OCI-M1 (cell line): ENCODE data around the gene PRAMEF14.
A peak's percentile ranks its signal among the peaks of the same experiment; 100 is the strongest.
"Not testable (repeated sequence)": the region's sequence is repeated elsewhere in the genome, so short reads cannot be mapped to it uniquely, and the experiment has no call there.

ENCODE experiments used
- DNase-seq: peaks from one replicate; lab custom pipeline; 2025; lab: John Stamatoyannopoulos, UW

Gene PRAMEF14, protein sequence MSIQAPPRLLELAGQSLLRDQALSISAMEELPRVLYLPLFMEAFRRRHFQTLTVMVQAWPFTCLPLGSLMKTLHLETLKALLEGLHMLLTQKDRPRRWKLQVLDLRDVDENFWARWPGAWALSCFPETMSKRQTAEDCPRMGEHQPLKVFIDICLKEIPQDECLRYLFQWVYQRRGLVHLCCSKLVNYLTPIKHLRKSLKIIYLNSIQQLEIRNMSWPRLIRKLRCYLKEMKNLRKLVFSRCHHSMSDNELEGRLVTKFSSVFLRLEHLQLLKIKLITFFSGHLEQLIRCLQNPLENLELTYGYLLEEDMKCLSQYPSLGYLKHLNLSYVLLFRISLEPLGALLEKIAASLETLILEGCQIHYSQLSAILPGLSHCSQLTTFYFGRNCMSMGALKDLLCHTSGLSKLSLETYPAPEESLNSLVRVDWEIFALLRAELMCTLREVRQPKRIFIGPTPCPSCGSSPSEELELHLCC

DNA sequence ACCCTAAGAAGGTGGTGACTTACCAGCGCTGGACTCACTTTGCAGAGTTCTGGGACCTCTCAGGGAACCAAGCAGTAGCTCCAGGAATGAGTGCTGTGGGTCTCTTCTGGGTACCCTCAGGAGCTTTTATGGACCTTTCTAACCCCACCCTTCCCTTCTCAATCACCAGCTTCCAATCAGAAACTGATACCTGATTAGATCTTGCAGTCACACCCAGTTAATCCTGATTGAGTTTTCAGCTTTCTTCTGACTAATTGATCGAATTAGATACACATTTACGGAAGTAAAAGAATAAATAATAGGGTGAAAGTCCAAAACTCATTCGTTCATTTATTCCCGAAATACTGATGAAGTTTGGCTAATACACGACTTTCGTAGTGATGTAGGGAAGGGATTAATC, at the start of gene PRAMEF14:
PRAMEF14 (minus strand) TSS at position 101 of the 400 bp plus-strand sequence. CDS start 1,820 bp downstream, outside the sequence.
- not testable (repeated sequence) for DNase-seq

DNA sequence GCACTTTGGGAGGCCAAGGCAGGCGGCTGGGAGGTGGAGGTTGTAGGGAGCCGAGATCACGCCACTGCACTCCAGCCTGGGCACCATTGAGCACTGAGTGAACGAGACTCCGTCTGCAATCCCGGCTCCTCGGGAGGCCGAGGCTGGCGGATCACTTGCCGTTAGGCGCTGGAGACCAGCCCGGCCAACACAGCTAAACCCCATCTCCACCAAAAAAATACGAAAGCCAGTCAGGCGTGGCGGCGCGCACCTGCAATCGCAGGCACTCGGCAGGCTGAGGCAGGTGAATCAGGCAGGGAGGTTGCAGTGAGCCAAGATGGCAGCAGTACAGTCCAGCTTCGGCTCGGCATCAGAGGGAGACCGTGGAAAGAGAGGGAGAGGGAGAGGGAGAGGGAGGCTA, 48.4 kb upstream of the PRAMEF14 start:
- DNase-seq = not testable (repeated sequence)

DNA sequence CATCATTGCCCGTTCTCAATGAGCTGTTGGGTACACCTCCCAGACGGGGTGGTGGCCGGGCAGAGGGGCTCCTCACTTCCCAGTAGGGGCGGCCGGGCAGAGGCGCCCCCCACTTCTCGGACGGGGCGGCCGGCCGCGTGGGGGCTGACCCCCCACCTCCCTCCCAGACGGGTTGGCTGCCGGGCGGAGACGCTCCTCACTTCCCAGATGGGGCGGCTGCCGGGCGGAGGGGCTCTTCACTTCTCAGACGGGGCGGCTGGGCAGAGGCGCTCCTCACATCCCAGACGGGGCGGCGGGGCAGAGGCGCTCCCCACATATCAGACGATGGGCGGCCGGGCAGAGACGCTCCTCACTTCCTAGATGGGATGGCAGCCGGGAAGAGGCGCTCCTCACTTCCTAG, 47.8 kb upstream of the PRAMEF14 start:
- DNase-seq = not testable (repeated sequence)

DNA sequence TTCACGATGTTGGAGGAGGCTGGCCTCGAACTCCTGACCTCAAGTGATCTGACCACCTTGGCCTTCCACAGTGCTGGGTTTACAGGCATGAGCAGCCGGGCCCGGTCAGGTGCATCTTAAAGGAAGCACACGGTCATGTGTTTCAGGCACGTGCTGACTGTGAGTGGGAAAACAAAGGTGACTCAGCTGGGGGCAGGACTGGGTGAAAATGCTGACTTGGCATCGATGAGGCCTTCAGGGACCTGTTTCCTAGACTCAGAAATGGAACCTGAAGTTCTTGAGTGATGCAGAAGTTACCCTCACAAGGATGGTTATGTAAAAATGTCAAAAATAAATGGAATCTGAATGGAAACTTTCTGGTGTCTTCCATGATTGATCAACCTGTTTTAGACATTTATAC, 46.1 kb upstream of the PRAMEF14 start:
- DNase-seq = not testable (repeated sequence)

DNA sequence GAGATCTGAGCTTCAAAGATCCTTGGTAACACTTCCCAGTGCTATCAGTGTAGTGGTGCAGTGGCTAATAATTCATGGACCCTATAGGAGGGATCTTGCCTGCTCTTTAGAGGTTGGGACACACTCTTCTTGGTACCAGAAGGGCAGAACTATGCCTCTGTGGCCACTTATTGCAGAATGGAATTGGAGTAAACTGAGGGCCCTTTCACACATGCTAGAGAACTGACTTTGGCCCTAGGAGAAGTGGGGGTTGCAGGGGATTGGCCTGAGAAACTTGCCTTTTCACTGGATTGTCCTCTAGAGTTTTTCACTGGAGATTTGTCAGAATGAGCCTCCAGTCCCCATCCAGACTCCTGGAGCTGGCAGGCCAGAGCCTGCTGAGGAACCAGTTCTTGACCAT, 42.4 kb upstream of the PRAMEF14 start, which contains the start of gene PRAMEF17:
PRAMEF17 (plus strand) TSS at position 301 of the 400 bp plus-strand sequence; CDS start at position 327, 26 bp downstream.
- not testable (repeated sequence) for DNase-seq

DNA sequence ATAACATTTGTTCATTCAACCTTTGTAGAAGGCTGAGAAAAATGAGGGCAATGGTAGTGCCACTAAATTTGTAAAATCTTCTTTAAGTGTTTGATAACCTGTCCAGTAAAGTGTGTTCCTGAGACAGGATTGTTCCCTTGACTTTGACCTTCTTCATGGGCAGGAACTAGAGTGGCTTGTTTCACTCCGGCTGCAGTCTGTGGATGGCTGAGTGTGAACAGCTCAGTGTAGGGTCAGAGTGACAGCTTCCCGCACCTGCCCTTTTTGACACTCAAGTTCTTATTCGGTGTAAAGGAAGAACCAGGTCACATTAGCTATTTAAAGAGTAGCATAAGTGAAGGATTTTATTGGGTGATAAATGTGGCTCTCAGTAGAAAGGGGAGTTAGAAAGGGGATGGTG, 33.4 kb upstream of the PRAMEF14 start:
- DNase-seq = not testable (repeated sequence)

DNA sequence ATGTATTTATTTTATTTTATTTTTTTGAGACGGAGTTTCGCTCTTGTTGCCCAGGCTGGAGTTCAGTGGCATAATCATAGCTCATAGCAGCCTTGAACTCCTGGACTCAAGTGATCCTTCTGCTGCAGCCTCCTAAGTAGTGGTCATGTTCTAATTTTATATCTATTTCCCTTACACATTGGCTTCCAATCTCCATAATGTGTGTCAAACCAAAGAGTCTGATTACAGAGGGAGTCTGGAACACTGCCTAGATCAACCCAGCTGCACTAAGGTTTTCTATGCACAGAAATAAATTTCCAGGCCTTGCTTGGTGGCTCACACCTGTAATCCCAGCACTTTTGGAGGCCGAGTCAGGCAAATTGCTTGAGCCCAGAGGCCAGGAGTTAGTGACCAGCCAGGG, 32.0 kb upstream of the PRAMEF14 start:
- DNase-seq = not testable (repeated sequence)

DNA sequence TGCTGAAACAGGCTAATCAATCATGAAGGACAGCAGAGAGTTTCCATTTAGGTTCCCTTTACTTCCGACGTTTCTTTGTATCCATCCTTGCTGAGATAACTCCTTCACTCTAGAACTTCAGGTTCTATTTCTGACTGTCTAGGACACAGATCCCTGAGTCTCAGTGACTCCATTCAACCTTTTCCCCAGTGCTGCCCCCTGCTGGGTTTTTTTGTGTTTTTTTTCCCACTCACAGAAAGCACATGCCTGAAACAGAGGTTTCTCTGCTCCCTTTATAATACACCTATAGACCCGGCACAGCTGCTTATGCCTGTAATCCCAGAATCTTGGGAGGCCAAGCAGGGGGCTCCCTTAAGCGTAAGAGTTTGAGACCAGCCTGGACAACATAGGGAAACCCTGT, 21.6 kb upstream of the PRAMEF14 start:
- peak; percentile 68 for DNase-seq

DNA sequence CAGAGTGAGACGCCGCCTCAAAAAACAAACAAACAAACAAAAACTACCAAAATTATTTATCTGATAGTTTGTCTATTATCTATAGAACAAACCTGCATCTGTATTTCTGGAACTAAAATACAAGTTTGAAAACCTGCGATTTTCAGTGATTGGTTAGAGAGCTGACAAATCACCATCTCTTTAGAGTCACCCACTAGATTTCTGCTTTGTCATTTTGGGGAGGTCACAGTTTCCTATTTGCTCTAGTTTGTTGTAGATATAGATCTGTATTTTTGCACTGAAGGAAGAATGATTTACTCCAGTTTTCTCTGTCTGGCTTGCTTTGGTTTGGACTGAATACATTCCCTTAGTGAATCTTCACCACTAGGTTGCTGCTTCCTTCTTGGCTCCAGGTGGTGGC, 19.6 kb upstream of the PRAMEF14 start:
- DNase-seq = not testable (repeated sequence)

DNA sequence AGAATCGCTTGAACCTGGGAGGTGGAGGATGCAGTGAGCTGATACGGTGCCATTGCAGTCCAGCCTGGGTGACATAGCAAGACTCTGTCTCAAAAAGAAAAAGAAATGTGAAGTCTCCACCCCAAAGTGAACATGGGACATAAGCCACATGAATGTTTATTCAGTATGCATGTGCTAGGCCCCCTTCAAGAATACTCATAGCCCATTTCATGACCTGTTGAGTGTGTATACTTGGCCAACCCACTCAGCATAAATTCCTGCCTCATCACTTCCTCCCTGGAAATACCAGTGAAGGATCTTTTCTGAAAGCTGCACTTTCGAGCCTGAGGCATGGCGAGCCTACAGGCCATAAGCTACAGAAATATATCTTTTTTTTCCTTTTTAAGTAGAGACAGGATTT, 18.0 kb upstream of the PRAMEF14 start:
- not testable (repeated sequence) for DNase-seq

DNA sequence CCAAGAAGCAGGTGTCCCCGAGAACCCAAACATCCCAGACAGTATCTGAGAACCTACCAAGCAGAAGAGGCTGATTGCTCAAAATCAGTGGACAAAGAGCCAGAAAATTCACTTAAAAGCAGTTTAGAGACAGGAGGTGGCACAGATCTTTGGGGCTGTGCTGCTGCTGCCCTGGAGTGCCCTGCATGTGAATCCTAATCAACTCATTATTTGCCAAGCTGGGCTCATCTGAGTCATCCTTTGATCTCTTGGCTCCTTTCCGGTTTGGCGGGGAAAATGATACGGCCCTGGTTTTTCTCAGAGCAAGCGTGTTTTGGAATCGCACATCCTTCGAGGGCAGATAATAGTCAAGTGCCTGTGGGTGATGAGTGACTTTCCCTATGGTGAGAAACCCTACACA, 15.4 kb upstream of the PRAMEF14 start:
- DNase-seq = not testable (repeated sequence)

DNA sequence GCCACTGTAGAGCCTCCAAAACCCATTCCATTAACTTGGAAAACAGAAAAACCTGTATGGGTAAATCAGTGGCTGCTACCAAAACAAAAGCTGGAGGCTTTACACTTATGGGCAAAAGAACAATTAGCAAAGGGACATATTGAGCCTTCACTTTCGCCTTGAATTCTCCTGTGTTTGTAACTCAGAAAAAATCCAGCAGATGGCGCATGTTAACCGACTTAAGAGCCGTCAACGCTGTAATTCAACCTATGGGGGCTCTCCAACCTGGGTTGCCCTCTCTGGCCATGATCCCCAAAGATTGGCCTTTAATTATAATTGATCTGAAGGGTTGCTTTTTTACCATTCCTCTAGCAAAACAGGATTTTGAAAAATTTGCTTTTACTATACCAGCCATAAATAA, 9.8 kb upstream of the PRAMEF14 start:
- peak; percentile 80 for DNase-seq

DNA sequence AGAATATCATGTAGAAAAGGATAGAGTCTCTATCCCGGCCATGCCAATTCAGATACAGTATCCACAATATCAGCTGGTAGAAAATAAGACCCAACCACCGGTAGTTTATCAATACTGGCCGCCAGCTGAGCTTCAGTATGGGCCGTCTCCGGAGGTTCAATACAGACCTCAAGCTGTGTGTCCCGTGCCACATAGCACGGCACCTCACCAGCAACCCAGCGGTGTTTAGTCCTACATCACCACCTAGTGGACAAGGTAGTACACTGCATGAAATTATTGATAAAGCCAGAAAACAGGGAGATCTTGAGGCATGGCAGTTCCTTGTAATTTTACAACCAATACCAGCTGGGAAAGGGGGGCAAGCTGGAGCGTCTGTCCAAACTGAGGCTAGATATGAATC, 7.5 kb upstream of the PRAMEF14 start:
- DNase-seq = not testable (repeated sequence)

DNA sequence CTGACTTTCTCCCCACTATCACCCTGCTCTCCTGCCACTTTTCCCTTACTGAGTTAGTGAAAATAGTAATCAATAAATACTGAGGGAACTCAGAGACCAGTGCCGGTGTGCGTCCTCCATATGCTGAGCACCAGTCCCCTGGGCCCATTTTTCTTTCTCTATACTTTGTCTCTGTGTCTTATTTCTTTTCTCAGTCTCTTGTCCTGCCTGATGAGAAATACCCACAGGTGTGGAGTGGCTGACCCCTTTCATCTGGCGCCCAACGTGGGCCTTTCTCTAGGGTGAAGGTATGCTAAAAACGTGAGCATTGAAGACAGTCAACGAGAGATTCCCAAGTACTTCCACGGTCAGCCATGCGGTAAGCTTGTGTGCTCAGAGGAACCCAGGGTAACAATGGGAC, 6.5 kb upstream of the PRAMEF14 start:
- DNase-seq = not testable (repeated sequence)

DNA sequence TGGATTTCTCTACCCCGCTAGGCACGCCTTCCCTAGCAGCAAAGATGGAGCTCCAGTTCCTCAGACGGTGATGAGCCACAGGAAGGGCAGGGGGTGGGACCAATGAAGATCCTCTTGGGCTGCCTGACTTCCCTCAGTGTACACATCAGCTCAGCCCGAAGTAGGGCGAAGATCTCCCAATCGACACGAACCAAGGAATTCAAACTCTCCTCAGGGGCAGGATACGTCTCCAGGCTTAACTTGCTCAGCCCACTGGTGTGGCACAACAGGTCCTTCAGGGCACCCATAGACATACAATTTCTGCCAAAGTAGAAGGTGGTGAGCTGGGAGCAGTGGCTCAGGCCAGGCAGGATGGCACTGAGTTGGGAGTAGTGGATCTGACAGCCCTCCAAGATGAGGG, 4.4 kb downstream of the PRAMEF14 start:
- not testable (repeated sequence) for DNase-seq

DNA sequence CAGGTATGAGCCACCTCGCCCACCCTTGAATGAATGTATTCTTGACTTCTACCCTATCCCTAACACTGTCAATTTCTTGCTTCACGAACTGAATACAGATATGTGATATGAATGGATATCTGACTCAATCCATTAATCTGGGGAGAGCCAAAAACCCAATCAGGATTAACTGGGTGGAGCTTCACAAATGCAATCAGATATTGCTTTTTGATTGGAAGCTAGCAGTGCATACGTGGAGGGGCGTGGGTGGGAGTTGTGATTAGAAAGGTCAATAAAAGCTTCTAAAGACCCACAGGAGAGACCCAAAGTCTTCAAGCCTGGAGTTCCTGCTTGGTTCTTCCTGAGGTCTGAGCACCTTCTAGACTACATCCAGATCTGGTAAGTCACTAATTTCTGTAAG, 31.7 kb downstream of the PRAMEF14 start, which contains the start of gene PRAMEF15:
PRAMEF15 (plus strand) TSS at position 301 of the 400 bp plus-strand sequence. CDS start 2,827 bp downstream, outside the sequence.
- not testable (repeated sequence) for DNase-seq

DNA sequence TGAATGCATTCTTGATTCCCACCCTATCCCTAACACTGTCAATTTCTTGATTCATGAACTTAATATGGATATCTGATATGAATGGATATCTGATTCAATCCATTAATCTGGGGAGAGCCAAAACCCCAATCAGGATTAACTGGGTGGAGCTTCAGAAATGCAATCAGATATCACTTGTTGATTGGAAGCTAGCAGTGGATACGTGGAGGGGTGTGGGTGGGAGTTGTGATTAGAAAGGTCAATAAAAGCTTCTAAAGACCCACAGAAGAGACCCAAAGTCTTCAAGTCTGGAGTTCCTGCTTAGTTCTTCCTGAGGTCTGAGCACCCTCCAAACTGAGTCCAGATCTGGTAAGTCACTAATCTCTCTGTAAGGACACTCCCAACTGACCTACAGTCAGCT, 43.7 kb downstream of the PRAMEF14 start, which contains the start of gene PRAMEF33:
PRAMEF33 (plus strand) TSS at position 301 of the 400 bp plus-strand sequence. CDS start 2,416 bp downstream, outside the sequence.
- DNase-seq = not testable (repeated sequence)

DNA sequence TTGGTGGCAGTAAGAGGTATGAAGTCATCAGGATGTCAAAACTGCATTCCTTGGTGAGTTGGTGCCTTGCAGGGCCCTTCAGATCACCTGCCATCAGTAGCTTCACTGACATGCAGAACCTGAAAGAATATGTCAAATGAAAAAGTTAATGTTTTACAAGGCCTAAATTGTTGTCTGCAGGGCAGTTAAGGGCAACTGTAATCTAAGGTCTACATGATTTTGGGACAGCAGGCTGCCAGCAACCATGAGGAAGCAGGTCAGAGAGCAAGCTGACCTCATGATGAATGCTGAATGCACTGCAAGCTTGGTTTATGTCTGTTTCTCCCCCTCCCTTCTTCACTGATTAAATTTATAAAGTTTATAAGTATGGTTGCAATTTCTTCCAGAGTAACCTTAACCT, 44.7 kb downstream of the PRAMEF14 start:
- DNase-seq = not testable (repeated sequence)

DNA sequence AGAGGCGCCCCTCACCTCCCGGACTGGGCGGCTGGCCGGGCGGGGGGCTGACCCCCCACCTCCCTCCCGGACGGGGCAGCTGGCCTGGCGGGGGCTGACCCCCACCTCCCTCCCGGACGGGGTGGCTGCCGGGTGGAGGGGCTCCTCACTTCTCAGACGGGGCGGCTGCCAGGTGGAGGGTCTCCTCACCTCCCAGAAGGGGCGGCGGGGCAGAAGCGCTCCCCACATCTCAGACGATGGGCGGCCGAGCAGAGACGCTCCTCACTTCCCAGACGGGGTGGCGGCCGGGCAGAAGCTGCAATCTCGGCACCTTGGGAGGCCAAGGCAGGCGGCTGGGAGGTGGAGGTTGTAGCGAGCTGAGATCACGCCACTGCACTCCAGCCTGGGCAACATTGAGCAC, 48.2 kb downstream of the PRAMEF14 start:
- not testable (repeated sequence) for DNase-seq

DNA sequence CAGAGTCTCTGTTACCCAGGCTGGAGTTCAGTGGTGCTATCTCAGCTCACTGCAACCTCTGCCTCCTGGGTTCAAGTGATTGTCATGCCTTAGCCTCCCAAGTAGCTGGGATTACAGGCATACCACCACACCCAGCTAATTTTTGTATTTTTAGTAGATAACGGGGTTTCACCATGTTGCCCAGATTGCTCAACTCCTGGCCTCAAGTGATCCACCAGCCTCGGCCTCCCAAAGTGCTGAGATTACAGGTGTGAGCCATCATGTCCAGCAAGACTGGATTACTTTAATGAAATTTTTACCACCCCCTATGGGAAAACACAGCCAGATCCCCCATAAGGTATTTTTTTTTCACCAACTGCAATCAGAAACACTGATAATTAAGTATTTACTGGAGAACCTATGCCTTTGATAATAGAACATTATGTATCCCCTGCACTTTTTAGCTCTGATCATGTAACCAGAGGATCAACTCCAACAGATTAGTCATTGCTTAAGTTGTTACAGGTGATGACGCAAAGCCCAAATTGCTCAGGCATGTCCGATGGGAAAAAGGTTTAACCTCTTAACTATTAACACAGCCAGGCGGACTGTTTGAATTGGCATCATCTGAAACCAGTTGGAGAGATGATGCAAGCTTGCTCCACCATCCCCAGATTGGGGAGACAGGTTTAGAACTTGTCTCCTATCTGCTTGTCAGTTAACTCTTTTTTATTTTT, 49.6 kb downstream of the PRAMEF14 start:
- DNase-seq = not testable (repeated sequence)
